Femur (tissue), 1 donor: Measurements from ENCODE around the gene GPS1.
"Not testable (repeated sequence)": the region's sequence is repeated elsewhere in the genome, so short reads cannot be mapped to it uniquely, and the experiment has no call there.

Source experiments
- DNase-seq: peaks from one replicate; pipeline ENCODE4 v3.0.0-alpha.2; 2017

GPS1 gene

DNA sequence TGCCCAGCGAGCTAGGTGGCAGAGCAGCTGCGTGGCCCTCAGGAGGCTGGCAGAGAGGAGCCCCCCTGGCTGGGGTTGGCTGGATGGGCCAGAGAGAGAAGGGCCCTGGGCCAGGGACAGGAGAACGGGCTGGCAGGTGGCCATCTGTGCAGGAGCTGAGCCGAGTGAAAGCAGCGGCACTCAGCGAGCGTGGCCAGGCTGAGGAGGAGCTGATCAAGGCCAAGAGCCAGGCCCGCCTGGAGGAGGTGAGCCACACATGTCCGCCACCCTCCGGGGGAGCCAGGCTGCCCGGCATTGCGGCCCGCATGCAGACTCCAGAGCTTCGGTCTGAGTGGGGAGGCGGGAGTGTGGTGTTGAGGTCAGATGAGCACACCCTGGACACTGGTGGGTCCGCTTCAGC lies 22.3 kb upstream of the GPS1 start:
- no peak for DNase-seq

DNA sequence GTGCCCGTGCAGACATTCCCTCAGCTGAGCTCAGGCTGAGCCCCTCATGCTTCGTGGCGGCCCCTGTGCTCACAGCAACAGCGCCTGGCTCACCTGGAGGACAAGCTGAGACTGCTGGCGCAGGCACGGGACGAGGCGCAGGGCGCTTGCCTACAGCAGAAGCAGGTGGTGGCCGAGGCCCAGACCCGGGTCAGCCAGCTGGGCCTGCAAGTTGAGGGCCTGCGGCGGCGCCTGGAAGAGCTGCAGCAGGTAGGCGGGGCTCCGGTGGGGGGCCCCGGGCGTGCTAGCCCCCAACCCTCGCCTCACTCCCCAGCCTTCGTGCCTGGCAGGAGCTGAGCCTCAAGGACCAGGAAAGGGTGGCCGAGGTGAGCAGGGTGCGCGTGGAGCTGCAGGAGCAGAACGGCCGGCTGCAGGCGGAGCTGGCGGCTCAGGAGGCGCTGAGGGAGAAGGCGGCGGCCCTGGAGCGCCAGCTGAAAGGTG lies 21.7 kb upstream of the GPS1 start:
- DNase-seq, result no peak

DNA sequence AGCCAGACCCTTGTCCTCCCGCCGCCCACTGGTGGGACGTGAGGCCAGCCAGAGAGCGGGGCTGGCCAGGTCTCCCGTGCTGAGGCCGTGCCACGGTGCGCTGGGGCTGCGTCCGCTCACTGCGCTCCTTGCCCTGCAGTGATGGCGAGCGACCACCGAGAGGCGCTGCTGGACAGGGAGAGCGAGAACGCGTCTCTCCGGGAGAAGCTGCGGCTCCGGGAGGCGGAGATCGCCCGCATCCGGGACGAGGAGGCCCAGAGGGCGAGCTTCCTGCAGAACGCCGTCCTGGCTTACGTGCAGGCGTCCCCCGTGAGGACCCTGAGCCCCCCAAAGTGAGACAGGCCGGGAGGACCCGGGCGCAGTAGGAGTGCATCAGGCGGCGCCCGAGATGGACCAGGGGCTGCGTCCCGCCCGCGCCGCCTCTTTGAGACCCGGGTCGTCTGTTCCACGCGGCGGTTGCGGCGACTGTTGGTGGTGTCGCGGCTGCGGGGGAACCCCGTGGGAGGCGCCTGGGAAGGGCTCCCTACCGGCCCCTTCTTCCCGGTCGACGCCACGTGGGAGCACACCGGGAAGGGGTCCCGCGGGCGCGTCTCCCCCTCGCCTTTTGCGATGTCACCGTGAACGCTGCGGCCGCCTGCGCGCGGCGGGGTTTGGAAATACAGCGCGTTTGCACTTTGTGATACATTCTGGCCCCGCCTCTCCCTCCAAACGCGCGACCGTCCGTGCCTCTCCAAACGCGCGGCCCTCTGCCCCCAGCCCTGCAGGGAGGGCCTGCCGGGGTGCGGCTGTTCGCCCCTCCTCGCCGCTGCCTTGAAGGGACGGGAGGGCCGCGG lies 21.0 kb upstream of the GPS1 start:
- DNase-seq, result peak; percentile 91

DNA sequence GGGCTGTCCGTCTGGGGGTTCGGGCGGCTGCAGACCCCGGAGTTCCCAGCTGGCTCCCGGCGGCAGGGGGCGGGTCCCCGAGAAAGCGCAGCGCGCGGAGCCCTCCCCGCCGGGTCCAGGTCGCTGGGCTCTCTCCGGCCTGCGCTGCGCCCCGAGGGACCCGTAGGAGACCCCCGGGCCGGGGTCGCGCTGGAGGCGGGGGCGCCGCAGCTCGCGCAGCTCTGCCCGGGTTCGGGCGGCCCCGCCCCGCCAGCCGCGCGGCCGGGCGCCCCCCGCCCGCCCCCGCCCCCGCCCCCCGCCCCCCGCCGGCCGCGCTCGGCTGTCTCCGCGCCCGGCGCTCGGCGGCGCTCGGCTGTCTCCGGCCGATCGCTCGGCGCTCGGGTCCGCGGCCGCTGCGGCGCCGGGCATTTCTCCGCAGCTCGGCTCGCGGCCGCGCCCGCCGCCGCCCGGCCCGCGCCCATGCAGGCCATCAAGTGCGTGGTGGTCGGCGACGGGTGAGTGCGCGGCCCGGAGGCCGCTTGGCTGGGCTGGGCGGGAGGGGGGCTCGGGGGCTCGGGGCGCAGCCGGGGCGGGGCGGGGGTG lies 20.3 kb upstream of the GPS1 start, which contains the start of gene RAC3:
RAC3 (plus strand) TSS at position 376 of the 582 bp plus-strand sequence; CDS start at position 460, 84 bp downstream.
- DNase-seq, result no peak

DNA sequence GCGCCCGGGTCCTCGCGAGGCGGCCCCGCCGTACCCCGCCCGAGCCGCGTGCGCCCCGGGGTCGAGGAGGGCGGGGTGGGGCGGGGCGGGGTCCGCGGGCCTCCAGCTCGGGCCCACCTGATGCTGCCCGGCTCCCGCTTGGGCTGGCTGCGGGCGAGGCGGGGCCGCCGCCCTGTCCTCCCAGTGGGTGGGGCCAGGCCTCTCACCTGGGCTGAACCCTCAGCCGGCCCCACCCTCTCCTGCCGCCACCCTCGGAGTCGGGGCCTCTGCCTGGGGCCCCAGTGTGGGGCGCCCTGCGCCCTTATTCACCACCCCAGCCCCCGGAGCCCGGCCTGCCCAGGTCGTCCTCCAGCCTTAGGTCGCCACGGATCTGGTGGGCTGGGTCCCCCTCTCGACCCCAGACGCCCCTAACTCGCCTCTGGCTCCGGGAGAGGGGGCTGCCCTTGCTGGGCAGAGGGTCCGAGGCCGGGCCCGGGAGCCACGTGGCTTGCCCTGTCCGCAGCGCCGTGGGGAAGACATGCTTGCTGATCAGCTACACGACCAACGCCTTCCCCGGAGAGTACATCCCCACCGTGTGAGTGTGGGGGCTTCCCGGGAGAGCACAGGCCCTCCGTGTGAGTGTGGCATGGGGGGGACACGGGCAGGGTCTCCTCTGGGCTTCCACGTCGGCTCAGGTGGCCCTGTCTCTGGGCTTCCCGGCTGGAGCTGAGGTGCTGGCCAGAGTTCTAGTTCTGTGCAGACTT lies 19.6 kb upstream of the GPS1 start:
- DNase-seq, result no peak

DNA sequence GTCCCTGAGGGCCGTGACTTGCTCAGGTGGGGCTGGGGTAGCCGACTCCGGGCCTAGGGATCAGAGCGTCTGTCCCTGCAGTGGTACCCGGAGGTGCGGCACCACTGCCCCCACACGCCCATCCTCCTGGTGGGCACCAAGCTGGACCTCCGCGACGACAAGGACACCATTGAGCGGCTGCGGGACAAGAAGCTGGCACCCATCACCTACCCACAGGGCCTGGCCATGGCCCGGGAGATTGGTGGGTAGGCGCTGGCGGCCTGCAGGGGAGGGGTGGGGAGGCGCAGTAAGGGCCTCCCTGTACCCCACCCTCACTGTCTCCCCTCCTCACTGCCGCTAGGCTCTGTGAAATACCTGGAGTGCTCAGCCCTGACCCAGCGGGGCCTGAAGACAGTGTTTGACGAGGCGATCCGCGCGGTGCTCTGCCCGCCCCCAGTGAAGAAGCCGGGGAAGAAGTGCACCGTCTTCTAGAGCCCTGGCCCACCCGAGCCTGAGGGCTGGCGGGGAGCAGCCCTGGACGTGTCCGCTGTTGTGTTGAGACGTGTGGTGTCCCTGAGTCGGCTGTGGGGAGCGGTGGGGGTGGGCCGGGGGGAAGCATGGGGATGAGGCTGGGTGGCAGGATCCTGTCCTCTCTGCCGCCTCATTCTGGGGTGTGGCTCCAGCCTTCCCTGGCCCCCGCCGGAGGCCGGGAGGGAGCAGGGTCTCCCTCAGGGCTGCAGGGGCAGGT lies 18.2 kb upstream of the GPS1 start:
- no peak for DNase-seq

DNA sequence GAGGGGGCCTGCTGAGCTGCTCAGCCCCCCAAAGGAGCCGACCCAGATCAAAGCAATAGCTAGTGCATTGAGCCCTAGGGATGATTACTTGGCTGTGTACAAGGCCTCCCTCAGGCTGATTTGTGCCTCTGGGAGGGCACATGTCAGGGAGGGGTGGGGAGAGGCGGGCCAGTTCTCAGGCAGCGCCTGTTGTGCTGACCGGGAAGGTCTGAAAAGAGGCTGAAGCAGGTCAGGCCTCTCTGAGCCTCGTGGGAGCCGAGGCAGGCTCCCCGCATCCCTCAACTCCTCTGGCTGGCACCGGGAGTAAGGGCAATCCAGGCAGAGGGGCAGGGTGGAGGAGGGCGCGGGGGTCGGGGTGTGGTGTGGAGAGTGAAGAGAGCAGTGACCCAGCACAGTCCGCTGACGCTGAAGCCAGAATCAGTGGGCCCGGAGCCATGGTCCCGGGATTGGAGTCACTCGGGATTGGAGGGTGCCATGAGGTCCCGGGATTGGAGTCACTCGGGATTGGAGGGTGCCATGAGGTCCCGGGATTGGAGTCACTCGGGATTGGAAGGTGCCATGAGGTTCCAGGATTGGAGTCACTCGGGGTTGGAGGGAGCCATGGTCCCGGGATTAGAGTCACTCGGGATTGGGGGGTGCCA lies 17.2 kb upstream of the GPS1 start:
- no peak for DNase-seq

DNA sequence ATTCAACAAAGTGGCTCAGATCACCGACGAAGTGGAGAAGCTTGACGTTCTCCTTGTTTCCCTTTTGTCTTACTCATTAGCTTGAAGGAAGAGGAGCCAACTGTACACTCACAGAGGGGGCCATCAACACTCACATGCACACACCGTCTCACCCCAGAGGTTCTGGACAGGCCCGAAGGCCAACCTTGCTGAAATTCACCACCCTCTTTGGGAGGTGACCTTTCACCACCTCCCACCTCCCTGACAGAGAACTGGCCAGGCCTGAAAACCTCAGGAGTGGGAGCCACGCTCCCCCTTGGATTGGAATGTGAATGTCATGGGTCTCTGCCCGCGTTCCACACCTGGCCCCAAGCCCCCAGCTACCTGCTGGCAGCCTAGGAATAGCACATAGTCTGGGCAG lies 16.2 kb upstream of the GPS1 start:
- DNase-seq, result no peak

DNA sequence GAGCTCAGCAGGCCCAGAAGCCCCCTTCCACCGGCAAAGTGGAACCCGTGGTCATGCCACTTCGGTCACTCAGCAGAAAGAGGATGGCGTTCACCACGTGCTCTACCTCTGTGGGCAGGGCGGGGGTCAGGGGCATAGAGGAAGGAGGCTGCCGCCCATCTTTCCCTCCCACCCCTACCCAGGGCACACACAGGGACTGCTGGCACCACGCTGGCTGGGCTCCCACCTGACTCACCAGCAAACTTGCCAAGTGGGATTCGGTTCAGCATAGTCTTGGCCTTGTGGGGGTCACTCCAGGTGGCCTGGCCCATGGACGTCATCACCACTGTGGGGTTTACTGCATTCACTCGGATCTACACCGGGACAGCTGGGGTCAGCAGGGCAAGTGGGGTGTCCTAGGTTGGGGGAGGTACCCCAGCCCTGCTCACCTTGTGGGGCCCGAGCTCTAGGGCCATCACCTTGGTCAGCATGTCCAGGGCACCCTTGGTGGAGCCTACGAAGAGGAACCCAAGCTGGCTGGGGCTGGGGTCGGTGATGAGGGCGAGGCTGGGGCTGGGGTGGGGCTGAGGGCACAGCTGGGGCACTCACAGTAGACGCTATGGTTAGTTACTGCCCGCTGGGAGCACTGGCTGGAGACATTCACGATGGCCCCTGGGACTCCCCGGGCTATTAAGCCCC lies 15.6 kb upstream of the GPS1 start:
- no peak for DNase-seq

DNA sequence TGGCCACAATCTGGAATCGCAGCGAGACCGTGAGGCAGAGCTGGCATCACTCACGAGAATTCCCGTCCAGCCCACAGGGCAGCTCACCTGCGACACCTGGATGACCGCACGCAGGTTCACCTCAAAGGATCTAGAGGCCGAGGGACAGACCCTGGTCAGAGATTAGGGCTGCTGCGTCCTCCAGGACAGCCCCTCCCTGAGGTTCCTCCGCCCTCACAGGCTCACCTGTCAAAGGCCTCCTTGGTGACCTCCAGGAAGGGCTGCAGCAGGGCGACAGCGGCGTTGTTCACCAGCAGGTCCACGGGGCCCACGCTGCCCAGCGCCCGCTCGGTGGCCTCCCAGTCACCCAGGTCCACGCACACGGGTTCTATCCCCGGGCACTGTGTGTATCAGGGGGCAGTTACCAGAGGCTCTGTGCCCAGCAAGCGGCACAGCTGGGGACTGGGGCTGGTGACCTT lies 15.0 kb upstream of the GPS1 start:
- DNase-seq, result no peak

DNA sequence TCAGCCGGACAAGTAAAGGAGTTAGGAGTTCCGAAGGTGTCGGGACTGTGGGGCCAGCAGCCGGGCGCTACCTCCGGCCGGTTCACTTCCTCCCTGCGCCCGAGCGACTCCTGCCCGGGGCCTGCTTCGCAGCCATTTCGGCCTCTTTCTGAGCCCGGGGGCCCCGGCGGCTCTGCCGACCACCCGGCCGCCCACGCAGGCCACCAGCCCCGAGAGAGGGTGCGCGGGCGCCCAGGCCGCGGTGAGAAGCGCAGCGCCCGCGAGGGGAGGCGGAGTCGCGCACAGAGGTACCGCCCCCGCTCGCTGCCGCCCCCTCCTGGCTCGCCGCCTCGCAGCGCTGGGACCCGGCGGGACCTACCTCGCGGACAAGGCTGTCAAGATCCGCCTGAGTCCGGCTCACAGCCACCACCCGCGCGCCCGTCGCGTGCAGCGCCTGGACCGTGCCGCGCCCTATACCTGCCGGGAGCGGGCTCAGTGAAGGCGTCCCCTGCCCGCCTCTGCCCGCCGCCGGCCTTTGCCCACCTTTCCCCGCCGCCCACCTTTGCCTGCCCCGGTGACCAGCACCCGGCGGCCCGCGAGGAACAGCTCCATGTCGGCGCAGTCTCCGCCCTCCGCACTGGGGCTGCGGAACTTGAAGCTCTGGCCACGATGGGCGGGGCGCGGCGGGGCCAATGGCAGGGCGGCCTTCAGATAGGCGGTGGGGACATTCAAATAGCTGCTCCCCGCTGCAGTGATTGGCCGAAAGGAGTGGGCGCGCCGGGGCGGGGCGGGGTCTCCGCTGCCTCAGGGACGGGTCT lies 14.4 kb upstream of the GPS1 start, which contains the start of gene DCXR:
DCXR (minus strand) TSS at position 606 of the 797 bp plus-strand sequence; CDS start at position 591, 15 bp downstream.
- peak; percentile 97 for DNase-seq

DNA sequence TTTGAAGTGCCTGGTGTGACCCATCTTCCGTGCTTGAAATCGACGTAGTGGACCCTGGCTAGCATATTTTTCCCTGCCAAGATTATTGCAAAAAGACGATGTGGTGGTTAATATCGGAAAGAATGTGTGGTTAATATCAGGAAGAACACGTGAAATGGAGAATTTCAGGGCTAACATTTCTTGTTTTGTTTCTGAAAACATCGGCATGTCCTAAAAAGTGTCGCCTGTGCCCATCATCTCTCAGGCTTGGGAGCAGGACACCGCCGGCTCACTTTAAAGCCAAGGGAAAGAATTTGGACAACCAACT lies 13.9 kb upstream of the GPS1 start:
- DNase-seq, result no peak

DNA sequence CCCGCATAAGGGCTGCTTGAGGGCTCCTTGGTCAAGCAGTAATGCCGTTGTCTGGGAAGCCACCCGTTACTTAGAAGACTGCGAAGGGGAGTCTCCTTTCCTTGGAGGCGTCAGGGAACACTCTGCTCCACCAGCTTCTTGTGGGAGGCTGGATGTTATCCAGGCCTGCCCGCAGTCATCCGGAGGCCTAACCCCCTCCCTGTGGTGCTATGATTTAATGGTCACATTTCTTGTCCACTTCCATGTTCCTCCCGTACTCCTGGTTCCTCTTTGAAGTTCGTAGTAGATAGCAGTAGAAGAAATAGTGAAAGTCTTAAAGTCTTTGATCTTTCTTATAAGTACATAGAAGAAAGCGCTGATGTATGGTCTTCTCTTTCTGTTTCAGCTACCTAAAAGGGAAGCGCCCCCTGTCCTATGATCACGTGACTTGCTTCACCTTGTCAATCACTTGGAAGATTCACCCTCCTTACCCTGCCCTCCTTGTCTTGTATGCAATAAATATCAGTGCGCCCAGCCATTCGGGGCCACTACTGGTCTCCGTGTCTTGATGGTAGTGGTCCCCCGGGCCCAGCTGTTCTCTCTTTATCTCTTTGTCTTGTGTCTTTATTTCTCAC lies 12.8 kb upstream of the GPS1 start:
- not testable (repeated sequence) for DNase-seq

DNA sequence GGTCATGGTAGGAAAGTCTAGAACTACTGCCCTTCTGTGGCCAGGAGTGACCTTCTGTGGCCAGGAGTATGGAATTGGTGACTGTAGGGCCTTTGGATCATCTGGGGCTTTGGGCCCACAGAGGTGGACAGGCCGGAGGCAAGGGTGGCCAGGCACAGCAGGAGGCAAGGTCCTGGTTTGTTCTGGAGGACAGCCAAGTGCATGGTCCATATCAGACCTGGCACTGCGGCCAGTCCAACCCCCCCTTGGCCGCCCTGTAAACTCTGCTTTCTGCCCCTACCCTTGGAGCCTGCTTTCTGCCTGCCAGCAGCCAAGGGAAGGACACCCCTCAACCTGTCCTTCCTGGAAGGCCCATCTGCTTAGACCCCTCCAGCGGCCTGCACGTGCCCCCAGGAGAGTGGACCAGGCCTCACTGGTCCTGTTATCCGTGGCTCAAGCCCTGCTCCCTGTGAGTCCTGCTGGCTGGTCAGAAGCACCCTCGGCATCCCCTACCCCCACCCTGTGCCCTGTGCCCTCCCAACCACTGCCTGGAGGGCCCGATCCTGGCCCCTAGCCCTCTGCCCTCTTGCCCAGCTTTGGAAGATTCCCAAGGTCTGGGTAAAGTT lies 11.9 kb upstream of the GPS1 start:
- DNase-seq, result no peak

DNA sequence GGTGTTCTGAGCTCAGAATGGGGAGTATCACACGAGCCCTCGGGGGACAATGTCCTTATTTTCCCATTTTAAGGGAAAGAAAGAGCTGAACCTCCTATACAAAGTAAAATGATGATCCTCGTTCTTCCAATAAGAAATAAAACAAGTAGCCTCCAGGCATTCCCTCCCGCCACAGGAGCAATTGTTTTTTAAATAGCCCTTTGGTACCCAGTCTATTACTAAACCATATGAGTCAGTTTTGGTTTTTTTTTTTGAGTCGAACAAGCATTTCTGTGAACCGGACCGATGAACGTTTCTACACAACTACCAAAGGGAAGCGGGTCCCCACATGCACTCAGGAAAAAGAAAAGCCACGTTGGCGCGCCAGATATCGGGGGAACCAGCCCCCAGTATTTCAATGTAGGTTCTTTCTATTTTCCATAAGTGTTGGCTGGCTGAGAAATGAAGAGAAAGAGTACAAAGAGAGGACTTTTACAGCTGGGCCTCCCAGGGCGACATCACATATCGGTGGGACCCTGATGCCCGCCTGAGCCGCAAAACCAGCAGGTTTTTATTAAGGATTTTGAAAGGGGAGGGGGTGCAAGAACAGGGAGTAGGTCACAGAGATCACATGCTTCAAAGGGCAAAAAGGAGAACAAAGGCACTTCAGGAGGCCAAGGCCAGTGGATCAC lies 10.4 kb upstream of the GPS1 start:
- no peak for DNase-seq

DNA sequence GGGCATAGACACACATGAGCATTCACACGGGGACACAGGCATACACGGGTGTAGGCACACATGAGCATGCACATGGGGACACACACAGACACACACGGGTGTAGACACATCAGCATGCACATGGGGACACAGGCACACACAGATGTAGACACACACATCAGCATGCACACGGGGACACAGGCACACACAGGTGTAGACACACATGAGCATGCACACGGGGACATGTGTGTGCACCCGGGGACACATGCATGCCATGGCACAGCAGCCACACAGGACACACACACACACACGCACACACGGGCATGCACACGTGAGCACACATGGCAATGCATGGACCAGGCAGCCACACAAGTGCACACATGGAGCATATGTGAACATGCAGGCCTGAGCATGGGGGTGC lies 9.0 kb upstream of the GPS1 start:
- no peak for DNase-seq

DNA sequence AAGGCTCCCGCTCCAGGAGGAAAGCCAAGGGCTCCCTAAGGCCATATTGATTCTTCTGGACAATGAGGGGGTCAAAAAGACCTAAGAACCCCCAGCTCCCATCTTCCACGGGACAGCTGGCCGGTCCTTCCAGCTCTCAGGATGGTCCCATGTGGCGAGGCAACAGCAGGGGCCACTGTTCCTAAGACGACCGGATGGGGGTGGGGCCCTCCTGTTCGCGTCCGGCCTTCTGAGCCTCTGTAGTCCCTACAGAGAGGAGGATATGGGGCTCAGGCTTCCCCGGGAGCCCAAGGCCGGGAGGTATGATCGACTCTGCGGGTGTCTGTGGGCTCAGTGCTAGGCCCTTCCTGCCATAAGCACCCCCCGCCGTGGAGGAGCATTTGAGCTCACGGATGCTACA lies 8.2 kb upstream of the GPS1 start:
- DNase-seq, result no peak

DNA sequence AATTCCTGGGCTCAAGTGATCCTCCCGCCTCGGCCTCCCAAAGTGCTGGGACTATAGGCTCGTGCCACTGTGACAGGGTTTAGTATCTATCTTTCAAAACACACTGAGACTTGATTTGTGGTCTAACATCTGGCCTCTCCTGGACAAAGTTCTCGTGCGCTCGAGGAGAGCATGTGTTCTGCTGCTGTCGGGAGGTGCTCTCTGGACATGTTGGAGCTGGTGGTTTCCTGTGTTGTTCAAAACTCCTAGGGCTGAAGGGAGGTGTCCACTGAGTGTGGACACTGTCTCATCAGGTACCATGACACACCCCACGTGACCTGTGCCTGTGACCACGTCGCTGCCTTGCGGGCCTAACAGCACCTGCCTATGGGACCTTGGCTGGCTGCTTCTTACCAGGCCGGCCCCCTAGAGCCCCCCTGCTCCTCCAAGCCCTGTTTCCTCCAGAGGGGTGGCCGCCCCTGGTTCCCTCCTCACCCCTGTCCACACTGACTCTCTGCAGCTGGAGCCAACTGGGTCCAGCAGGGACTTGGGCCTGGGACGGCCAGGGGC lies 5.7 kb upstream of the GPS1 start:
- no peak for DNase-seq

DNA sequence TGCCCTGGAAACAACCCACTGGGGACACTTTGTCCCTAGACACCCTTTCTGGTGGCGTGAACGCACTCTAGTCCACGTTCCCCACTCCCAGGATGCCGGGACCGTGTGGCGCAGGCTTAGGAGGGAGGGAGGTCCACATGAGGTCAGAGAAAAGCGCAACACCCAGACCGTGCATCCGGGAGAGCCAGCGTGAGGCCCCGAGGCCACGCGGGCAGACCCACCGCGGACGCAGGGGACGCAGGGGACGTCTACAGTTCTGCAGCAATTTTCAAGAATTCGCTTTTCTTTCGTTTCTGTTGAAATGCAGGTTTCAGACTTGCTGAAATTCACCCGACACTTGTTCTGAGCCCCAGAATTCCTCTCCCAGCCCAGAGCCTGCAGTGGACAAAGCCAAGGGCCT lies 4.8 kb upstream of the GPS1 start:
- DNase-seq, result no peak
